Fibroblast of skin of left quadriceps (primary cell): ENCODE measurements around the gene KMT2D.

Experiments
- DNase-seq, 2 experiments: peaks; one replicate each; pipeline ENCODE4 v3.0.0-alpha.2; 2013; ENCODE audit warnings: low read depth in 2 of 2

Gene KMT2D

GRCh38 chr12:49052451-49053208 is 8.0 kb downstream of the KMT2D start:
- no peak for DNase-seq

- no peak for DNase-seq
Measured at GRCh38 chr12:49051777-49052438, 8.7 kb downstream of the KMT2D start.

- no peak for DNase-seq
Measured at GRCh38 chr12:49051373-49051764, 9.2 kb downstream of the KMT2D start.

- DNase-seq, result no peak
Measured at GRCh38 chr12:49050507-49051372, 9.9 kb downstream of the KMT2D start.

GRCh38 chr12:49049566-49050224 is 10.9 kb downstream of the KMT2D start:
- DNase-seq, result no peak

GRCh38 chr12:49048953-49049352 is 11.6 kb downstream of the KMT2D start:
- DNase-seq, result no peak

- DNase-seq, result no peak
Measured at GRCh38 chr12:49046129-49046895, 14.3 kb downstream of the KMT2D start.

- no peak for DNase-seq
Measured at GRCh38 chr12:49044660-49045059, 15.9 kb downstream of the KMT2D start.

- peak in 1 of 2 experiments; percentile 11 for DNase-seq
Measured at GRCh38 chr12:49043856-49044258, 16.7 kb downstream of the KMT2D start.

GRCh38 chr12:49043241-49043640 is 17.4 kb downstream of the KMT2D start:
- DNase-seq, result no peak

- no peak for DNase-seq
Measured at GRCh38 chr12:49041881-49042484, 18.6 kb downstream of the KMT2D start.

GRCh38 chr12:49041036-49041880 is 19.3 kb downstream of the KMT2D start:
- no peak for DNase-seq

- no peak for DNase-seq
Measured at GRCh38 chr12:49040364-49040855, 20.2 kb downstream of the KMT2D start.

GRCh38 chr12:49039421-49040363 is 20.9 kb downstream of the KMT2D start:
- DNase-seq, result no peak

- DNase-seq, result no peak
Measured at GRCh38 chr12:49038291-49038955, 22.2 kb downstream of the KMT2D start.

- no peak for DNase-seq
Measured at GRCh38 chr12:49037947-49038237, 22.7 kb downstream of the KMT2D start.

GRCh38 chr12:49037111-49037946 is 23.3 kb downstream of the KMT2D start:
- DNase-seq, result no peak
